Measurements from ENCODE around the gene SESN3. TPM values are rescaled to one million over a fixed set of nuclear protein-coding genes. Genes with fewer than 3 reads are reported as not detected.
A peak's percentile ranks its signal among the peaks of the same experiment; 100 is the strongest.
"Not testable (repeated sequence)": the region's sequence is repeated elsewhere in the genome, so short reads cannot be mapped to it uniquely, and the experiment has no call there.

SESN3 gene
- total RNA-seq, 2 experiments from 2014 or later = 29.1 to 31.5 TPM

DNA sequence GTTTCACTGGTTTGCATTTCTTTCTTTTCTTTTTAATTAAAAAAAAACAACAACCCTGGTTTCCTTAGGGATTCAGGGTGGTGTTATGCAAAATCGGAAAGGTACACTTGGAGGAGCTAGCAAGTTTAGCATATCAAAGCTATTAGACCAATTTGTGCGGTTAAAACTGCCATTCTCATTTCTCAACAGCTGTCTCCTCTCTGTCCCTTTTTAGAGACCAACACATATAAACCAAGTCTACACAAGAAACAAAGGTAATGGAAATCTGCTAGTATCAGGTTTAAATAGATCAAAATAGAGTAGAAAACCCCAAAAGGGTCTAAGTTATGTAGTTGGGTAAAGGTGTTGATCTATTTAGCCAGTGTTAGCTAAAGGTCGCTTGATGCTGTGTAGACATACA, 1.7 kb upstream of the SESN3 start:
- peaks cover 36% of the 10 kb centered on the region for H3K4me1 Mint-ChIP-seq (ENCODE audit: low read depth)
- no peak overlapping the region for H3K4me3 Mint-ChIP-seq
- ATAC-seq (no peak), DNase-seq (no peak)
- no peak overlapping the region for H3K27ac Mint-ChIP-seq
- CTCF ChIA-PET = interaction anchor here (0.7 to 5.7 kb wide), 14 partner anchors 12 to 557 kb away, joined by 3 to 112 read pairs (median 6); partner anchors contain the start of genes CEP57 and FAM76B
- H3K9me3 Mint-ChIP-seq (ENCODE audit: insufficient read depth) = no peaks in the 10 kb centered on the region
- POLR2A ChIA-PET = interaction anchor here (0.6 to 4.7 kb wide), 28 partner anchors 9 to 1157 kb away, joined by 3 to 72 read pairs (median 4); partner anchors contain the start of genes CCDC82, CEP57, ENDOD1 and FAM76B
- peaks cover 9% of the 10 kb centered on the region for H3K36me3 Mint-ChIP-seq (ENCODE audit: low read depth)
- peaks cover 2% of the 10 kb centered on the region for H3K27me3 Mint-ChIP-seq (ENCODE audit: low read depth)

GRCh38 chr11:95231881-95232605, 1.0 kb upstream of the SESN3 start:
- ChIA-PET POLR2A (interaction anchor here (0.7 to 4.7 kb wide), 39 partner anchors 9 to 1158 kb away, joined by 3 to 72 read pairs (median 4); partner anchors contain the start of genes CCDC82, CEP57, CWC15 and ENDOD1), CTCF (interaction anchor here (0.7 to 5.7 kb wide), 29 partner anchors 12 to 1156 kb away, joined by 3 to 112 read pairs (median 3); partner anchors contain the start of genes CEP57 and FAM76B)
- Mint-ChIP-seq H3K27ac (no peak overlapping the region), H3K4me3 (no peak overlapping the region), H3K9me3 (ENCODE audit: insufficient read depth) (no peaks in the 10 kb centered on the region), H3K36me3 (ENCODE audit: low read depth) (peaks cover 9% of the 10 kb centered on the region), H3K27me3 (ENCODE audit: low read depth) (peaks cover 2% of the 10 kb centered on the region), H3K4me1 (ENCODE audit: low read depth) (peaks cover 39% of the 10 kb centered on the region)
- DNase-seq (peak; percentile 79), ATAC-seq (peak; percentile 25)

DNA sequence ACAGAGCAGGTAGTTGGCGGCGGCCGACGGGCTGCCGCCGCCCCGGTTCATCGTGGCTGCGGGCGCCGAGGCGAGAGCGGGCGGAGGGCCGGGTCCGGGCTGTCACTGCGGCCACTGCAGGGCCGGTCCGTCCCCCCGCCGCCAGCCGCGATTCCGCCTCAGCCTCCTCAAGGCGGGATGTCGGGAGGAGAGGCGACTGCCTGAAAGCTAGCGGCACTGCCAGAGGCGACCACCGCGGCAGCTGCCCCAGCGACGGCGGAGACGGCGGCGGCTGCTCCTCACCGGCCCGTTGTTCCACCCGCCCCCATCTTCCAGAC, 234 bp downstream of the SESN3 start:
- Mint-ChIP-seq H3K27me3 (ENCODE audit: low read depth) (peaks cover 2% of the 10 kb centered on the region), H3K9me3 (ENCODE audit: insufficient read depth) (no peaks in the 10 kb centered on the region), H3K4me1 (ENCODE audit: low read depth) (peaks cover 48% of the 10 kb centered on the region), H3K36me3 (ENCODE audit: low read depth) (peaks cover 13% of the 10 kb centered on the region), H3K4me3 (no peak overlapping the region), H3K27ac (no peak overlapping the region)
- ChIA-PET CTCF (interaction anchor here (0.7 to 5.7 kb wide), 26 partner anchors 13 to 1157 kb away, joined by 3 to 112 read pairs (median 4); no protein-coding TSS in a partner anchor), POLR2A (interaction anchor here (0.6 to 4.7 kb wide), 15 partner anchors 9 to 877 kb away, joined by 3 to 72 read pairs (median 7); partner anchors contain the start of genes CEP57, ENDOD1, FAM76B and SRSF8)
- DNase-seq (no peak), ATAC-seq (no peak)

DNA sequence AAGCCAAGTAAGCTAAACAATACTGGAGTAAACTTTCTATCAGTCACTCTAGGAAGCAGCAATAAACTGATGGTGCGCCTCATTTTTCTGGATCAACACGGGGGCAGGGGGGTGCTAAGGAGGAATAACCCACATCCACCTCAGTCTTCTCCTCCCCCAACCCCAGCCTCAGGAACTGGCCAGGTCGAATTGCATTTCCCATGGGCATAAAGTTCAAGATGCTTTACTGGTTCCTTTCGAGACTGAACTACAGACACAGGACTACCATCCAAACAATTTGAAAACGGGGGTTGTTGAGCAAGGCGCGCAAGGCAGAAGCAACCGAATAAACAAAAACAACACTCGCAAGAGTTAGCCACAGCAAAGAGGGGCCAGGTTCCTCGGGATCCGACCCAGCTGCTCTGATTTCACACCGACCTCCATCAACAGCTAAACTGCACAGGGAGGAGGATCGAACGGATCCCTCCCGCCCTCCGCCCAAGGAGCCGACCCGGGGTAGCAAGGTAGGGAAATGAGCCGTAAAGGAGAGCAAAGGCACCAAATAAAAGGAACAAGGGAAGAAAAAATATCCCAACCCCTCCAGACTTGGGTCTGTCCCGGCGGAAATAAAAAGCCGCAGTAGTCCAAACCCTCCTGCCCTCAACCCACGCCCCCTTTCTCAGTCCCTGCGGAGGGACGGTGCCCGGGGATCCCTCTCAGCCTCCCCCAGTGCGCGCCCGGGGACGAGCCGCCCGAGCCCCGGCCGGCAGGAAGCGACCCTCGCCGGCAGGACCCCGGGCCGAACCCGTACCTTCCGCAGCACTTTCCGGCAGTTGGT, 801 bp downstream of the SESN3 start:
- H3K36me3 Mint-ChIP-seq (ENCODE audit: low read depth) = peaks cover 14% of the 10 kb centered on the region
- POLR2A ChIA-PET = interaction anchor here (0.6 to 4.7 kb wide), 18 partner anchors 9 to 1159 kb away, joined by 3 to 72 read pairs (median 4); partner anchors contain the start of genes CCDC82, CEP57, ENDOD1 and FAM76B
- H3K27ac Mint-ChIP-seq = peak overlapping the region; percentile 86
- H3K27me3 Mint-ChIP-seq (ENCODE audit: low read depth) = peaks cover 2% of the 10 kb centered on the region
- H3K4me1 Mint-ChIP-seq (ENCODE audit: low read depth) = peaks cover 54% of the 10 kb centered on the region
- no peak overlapping the region for H3K4me3 Mint-ChIP-seq
- peak; percentile 2 for ATAC-seq
- CTCF ChIA-PET = interaction anchor here (0.7 to 5.7 kb wide), 18 partner anchors 24 to 533 kb away, joined by 3 to 112 read pairs (median 5); partner anchors contain the start of gene SRSF8
- H3K9me3 Mint-ChIP-seq (ENCODE audit: insufficient read depth) = peaks cover 3% of the 10 kb centered on the region
- DNase-seq = peak; percentile 48

DNA sequence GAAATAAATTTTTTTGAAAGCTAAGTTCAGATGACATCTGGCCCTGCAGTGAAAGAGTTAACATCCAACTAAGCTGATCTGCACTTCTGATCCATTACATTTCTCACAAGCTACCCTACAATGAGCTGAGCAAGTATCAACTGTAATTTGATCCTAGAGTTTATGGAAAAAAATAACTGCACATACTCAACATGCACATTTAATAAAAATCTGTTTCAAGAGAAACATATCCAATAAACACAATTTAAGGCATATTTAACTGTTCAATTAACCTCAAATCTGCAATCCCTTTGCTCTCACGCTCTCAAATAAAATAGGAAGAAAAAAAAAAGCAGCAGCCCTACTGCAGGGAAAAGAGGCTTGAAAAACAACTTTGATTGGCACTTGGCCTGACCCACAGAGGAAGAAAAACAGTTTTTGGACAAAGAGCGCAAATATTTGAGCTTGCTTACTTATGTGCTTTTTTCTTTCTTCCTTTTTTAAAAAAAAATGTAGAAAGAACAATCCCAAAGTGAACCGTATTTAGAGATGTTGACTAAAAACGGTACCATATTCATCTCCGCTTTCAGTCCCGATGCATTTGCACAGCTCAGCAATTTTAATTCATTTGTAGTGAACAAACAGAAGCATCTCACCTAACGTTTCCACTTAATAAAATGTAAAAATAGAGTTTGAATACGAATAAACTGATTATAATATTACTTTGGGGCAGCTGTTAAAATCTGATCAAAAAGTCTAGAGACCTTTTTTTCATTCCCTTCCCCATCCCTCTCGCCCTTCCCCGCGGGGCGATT, 1.6 kb downstream of the SESN3 start:
- Mint-ChIP-seq H3K4me1 (ENCODE audit: low read depth) (peaks cover 50% of the 10 kb centered on the region), H3K27me3 (ENCODE audit: low read depth) (peaks cover 2% of the 10 kb centered on the region), H3K4me3 (no peak overlapping the region), H3K27ac (peak overlapping the region; percentile 86), H3K9me3 (ENCODE audit: insufficient read depth) (peaks cover 10% of the 10 kb centered on the region), H3K36me3 (ENCODE audit: low read depth) (peaks cover 17% of the 10 kb centered on the region)
- ChIA-PET CTCF (interaction anchor here (0.6 to 5.7 kb wide), 14 partner anchors 10 to 475 kb away, joined by 3 to 112 read pairs (median 3); partner anchors contain the start of gene SRSF8), POLR2A (interaction anchor here (0.8 to 4.7 kb wide), 11 partner anchors 26 to 1160 kb away, joined by 3 to 72 read pairs (median 3); partner anchors contain the start of genes CCDC82, CEP57, ENDOD1 and FAM76B)
- ATAC-seq (no peak), DNase-seq (no peak)

GRCh38 chr11:95228081-95228749, 2.8 kb downstream of the SESN3 start:
- CTCF ChIA-PET = interaction anchor here (1.0 to 5.7 kb wide), 4 partner anchors 9 to 476 kb away, joined by 3 to 112 read pairs (median 39); no protein-coding TSS in a partner anchor
- peaks cover 15% of the 10 kb centered on the region for H3K9me3 Mint-ChIP-seq (ENCODE audit: insufficient read depth)
- H3K4me3 Mint-ChIP-seq = peak overlapping the region; percentile 46

GRCh38 chr11:95227060-95227459, 3.9 kb downstream of the SESN3 start:
- Mint-ChIP-seq H3K4me1 (ENCODE audit: low read depth) (peaks cover 41% of the 10 kb centered on the region), H3K4me3 (peak overlapping the region; percentile 16), H3K9me3 (ENCODE audit: insufficient read depth) (peaks cover 15% of the 10 kb centered on the region), H3K36me3 (ENCODE audit: low read depth) (peaks cover 20% of the 10 kb centered on the region)
- H3K27me3 Mint-ChIP-seq (ENCODE audit: low read depth); ATAC-seq; CTCF ChIA-PET; H3K27ac Mint-ChIP-seq; POLR2A ChIA-PET: not testable (repeated sequence)
- DNase-seq = peak; percentile 46

More at GRCh38 chr11:95228081-95228749, 2.8 kb downstream of the SESN3 start:
- DNase-seq = no peak
- Mint-ChIP-seq H3K36me3 (ENCODE audit: low read depth) (peaks cover 20% of the 10 kb centered on the region), H3K4me1 (ENCODE audit: low read depth) (peaks cover 50% of the 10 kb centered on the region), H3K27ac (no peak overlapping the region), H3K27me3 (ENCODE audit: low read depth) (no peaks in the 10 kb centered on the region)
- ATAC-seq = no peak
- POLR2A ChIA-PET = no interaction called here

- no peak for DNase-seq
- H3K36me3 Mint-ChIP-seq (ENCODE audit: low read depth) = peaks cover 23% of the 10 kb centered on the region
- ChIA-PET POLR2A (interaction anchor here (0.6 to 1.5 kb wide), 4 partner anchors 9 to 136 kb away, joined by 3 to 6 read pairs (median 4); partner anchors contain the start of gene SESN3), CTCF (interaction anchor here (1.8 kb wide), 1 partner anchor 483 kb away, joined by 6 read pairs; no protein-coding TSS in a partner anchor)
- H3K27me3 Mint-ChIP-seq (ENCODE audit: low read depth) = no peaks in the 10 kb centered on the region
- H3K9me3 Mint-ChIP-seq (ENCODE audit: insufficient read depth) = peaks cover 15% of the 10 kb centered on the region
- peak; percentile 39 for ATAC-seq
- H3K4me1 Mint-ChIP-seq (ENCODE audit: low read depth) = peaks cover 26% of the 10 kb centered on the region
- H3K27ac Mint-ChIP-seq = no peak overlapping the region
- no peak overlapping the region for H3K4me3 Mint-ChIP-seq
Observed at GRCh38 chr11:95222817-95223216, 8.2 kb downstream of the SESN3 start.

DNA sequence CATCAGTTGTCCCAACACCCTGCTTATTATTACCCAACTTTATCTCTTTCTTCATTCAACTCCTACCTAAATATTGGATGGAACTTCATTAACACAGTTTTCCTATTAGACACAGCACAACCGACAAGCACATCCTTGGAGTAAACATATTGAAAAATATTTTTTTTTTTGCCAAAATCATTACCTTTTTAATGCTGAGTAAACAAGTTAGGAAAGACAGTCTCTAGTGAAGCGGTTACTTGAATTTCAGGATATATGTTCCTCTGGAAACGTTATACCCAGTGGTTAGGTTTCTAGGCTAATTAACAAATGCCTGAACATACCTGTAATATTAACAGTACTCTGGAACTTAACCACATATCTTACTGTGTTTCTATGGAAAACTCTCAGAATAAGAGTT, 11.4 kb downstream of the SESN3 start:
- ChIA-PET POLR2A (no interaction called here), CTCF (interaction anchor here (1.1 kb wide), 1 partner anchor 9 kb away, joined by 3 read pairs; no protein-coding TSS in a partner anchor)
- Mint-ChIP-seq H3K27me3 (ENCODE audit: low read depth) (no peaks in the 10 kb centered on the region), H3K4me3 (no peak overlapping the region), H3K27ac (no peak overlapping the region), H3K9me3 (ENCODE audit: insufficient read depth) (peaks cover 7% of the 10 kb centered on the region), H3K36me3 (ENCODE audit: low read depth) (peaks cover 14% of the 10 kb centered on the region), H3K4me1 (ENCODE audit: low read depth) (peaks cover 9% of the 10 kb centered on the region)
- ATAC-seq (no peak), DNase-seq (no peak)

DNA sequence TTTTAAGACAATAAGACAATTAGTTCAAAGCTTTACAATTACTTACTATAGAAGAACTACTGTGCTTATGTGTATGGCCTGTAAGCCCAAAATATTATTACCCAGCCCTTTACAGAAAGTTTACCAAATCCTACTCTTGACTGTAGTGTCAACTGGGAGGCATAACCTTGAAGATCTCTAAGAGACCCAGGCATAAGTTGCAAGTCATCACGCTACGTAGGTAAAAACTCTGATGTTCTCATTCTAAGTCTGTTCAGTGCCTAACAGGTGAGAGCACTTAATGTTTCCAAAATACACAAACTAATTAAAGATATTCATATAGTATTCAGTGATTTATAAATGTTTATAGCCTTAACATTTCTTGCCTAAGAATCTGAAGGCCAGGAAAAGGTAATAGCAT, 12.9 kb downstream of the SESN3 start:
- DNase-seq (no peak), ATAC-seq (no peak)
- ChIA-PET CTCF (no interaction called here), POLR2A (no interaction called here)
- Mint-ChIP-seq H3K4me3 (no peak overlapping the region), H3K4me1 (ENCODE audit: low read depth) (peaks cover 3% of the 10 kb centered on the region), H3K27ac (no peak overlapping the region), H3K9me3 (ENCODE audit: insufficient read depth) (no peaks in the 10 kb centered on the region), H3K27me3 (ENCODE audit: low read depth) (no peaks in the 10 kb centered on the region), H3K36me3 (ENCODE audit: low read depth) (peaks cover 7% of the 10 kb centered on the region)

Measured in activated CD8-positive, alpha-beta T cell treated with anti-CD3 and anti-CD28 coated beads, Interleukin-2, amount 10 ng/mL, durations not matched to agents 7 days and 5 days (primary cell).